Stomach (tissue), 4 donors: ENCODE results near the gene ADAM12.

ENCODE experiments used
- EP300 ChIP-seq: sonication (generic); formaldehyde crosslinking; IDR thresholded peaks from one replicate; pipeline ENCODE4 v1.6.1; 2017; ENCODE audit warnings: antibody characterized with exemption
- POLR2A ChIP-seq, 4 donors: fragments of 450-650 bp; IDR thresholded peaks; one replicate each; pipeline ENCODE4 v1.6.1; 2016; ENCODE audit warnings: antibody characterized with exemption in 4 of 4, control low read depth in 2 of 4, mild to moderate bottlenecking in 1 of 4, moderate library complexity in 1 of 4
- POLR2AphosphoS5 ChIP-seq, 3 donors: sonication (generic); formaldehyde crosslinking; IDR thresholded peaks; one replicate each; pipeline ENCODE4 v1.6.1; 2016; ENCODE audit warnings: antibody characterized with exemption in 3 of 3
- TF ChIP-seq, protein P1 (sequence below), 7 experiments: fragments of 450-650 bp in 4 of 7; fragments of 200-600 bp in 3 of 7; sonication (generic) in 3 of 7; IDR thresholded peaks; one replicate each; pipeline ENCODE4 v1.5.1; 2016 to 2019; ENCODE audit warnings: antibody characterized with exemption in 7 of 7, control low read depth in 2 of 7, mild to moderate bottlenecking in 1 of 7

DNA sequence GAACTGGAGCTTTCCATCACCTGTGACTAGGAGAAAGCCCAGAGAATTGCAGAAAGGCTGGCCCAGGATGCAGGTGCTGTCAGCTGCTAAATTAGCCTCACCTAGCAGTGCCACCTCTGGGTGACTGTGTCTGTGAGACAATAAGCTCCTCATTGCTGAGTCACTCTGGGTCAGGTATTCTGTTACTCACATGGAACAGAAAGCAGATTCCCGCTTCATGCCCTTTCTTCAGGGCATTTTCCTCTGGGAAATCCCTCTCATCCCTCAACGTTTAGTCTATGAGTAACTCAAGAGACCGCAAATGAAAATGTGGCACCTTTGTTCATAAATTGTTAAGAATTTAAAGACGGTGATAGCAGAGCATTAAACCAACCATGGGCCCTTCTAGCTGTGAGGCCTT lies 184.0 kb downstream of the ADAM12 start:
- TF ChIP-seq EP300 (no peak), POLR2AphosphoS5 (IDR thresholded peaks at IDR 0.05) (no peak), POLR2A (IDR thresholded peaks at IDR 0.05) (no peak)
- TF ChIP-seq, protein P1, sequence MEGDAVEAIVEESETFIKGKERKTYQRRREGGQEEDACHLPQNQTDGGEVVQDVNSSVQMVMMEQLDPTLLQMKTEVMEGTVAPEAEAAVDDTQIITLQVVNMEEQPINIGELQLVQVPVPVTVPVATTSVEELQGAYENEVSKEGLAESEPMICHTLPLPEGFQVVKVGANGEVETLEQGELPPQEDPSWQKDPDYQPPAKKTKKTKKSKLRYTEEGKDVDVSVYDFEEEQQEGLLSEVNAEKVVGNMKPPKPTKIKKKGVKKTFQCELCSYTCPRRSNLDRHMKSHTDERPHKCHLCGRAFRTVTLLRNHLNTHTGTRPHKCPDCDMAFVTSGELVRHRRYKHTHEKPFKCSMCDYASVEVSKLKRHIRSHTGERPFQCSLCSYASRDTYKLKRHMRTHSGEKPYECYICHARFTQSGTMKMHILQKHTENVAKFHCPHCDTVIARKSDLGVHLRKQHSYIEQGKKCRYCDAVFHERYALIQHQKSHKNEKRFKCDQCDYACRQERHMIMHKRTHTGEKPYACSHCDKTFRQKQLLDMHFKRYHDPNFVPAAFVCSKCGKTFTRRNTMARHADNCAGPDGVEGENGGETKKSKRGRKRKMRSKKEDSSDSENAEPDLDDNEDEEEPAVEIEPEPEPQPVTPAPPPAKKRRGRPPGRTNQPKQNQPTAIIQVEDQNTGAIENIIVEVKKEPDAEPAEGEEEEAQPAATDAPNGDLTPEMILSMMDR (IDR thresholded peaks at IDR 0.05): no peak
